22Rv1 (cell line): Measurements from ENCODE around the gene INPPL1.

ENCODE experiments used
- CTCF ChIP-seq: fragments of 450-650 bp; IDR thresholded peaks from 2 replicates; pipeline ENCODE4 v1.5.1; 2017; ENCODE audit warnings: mild to moderate bottlenecking
- ZFX ChIP-seq: fragments of 450-650 bp; IDR thresholded peaks from 2 replicates; pipeline ENCODE4 v1.6.1; 2017; ENCODE audit warnings: antibody characterized with exemption, borderline replicate concordance

GRCh38 chr11:72179049-72179803 lies 45.3 kb upstream of the INPPL1 start:
- TF ChIP-seq CTCF (no peak), ZFX (no peak)
